Heart right ventricle (tissue), 16 donors: Measurements from ENCODE around the gene GGACT. TPM values are rescaled to one million over a fixed set of nuclear protein-coding genes. Genes with fewer than 3 reads are reported as not detected.

ENCODE experiments used
- ATAC-seq, 8 donors: fragments of 200-7000 bp; cut with Tn5 transposase; one replicate each; pipeline ENCODE4 v1.9.1; 2020; ENCODE audit warnings: mild to moderate bottlenecking in 8 of 8, moderate library complexity in 8 of 8, moderate number of reproducible peaks in 1 of 8
- DNase-seq, 2 donors: peaks; one replicate each; pipeline ENCODE4 v3.0.0-alpha.2; 2020
- H3K27ac ChIP-seq, 10 donors: fragments of 200-600 bp; sonication (generic) in 2 of 10; one replicate each; pipeline versions ENCODE4 v1.5.0 to v1.8.0; 2020 to 2022; ENCODE audit warnings: mild to moderate bottlenecking in 3 of 10
- H3K27me3 ChIP-seq, 7 donors: fragments of 200-600 bp; one replicate each; pipeline ENCODE4 v1.8.0; 2021 to 2022; ENCODE audit warnings: mild to moderate bottlenecking in 2 of 7
- H3K36me3 ChIP-seq, 9 donors: fragments of 200-600 bp; sonication (generic) in 1 of 9; one replicate each; pipeline versions ENCODE4 v1.5.0 to v1.8.0; 2020 to 2022; ENCODE audit warnings: mild to moderate bottlenecking in 2 of 9
- H3K4me1 ChIP-seq, 9 donors: fragments of 200-600 bp; sonication (generic) in 1 of 9; one replicate each; pipeline versions ENCODE4 v1.5.0 to v1.8.0; 2020 to 2022; ENCODE audit warnings: mild to moderate bottlenecking in 4 of 9
- H3K4me3 ChIP-seq, 10 donors: fragments of 200-600 bp; sonication (generic) in 2 of 10; one replicate each; pipeline versions ENCODE4 v1.5.0 to v1.8.0; 2020 to 2022; ENCODE audit warnings: mild to moderate bottlenecking in 7 of 10, moderate library complexity in 2 of 10
- H3K9me3 ChIP-seq, 11 donors: fragments of 200-600 bp in 10 of 11; sonication (generic) in 2 of 11; one replicate each; pipeline versions ENCODE4 v1.5.0 to v1.8.0; 2013 to 2022; ENCODE audit warnings: mild to moderate bottlenecking in 2 of 11, control low read depth in 1 of 11, moderate library complexity in 1 of 11
- WGBS, 2 donors: extraction: QIAGEN DNeasy Blood & Tissue Kit; methylation state at CpG; one replicate each; pipeline ENCODE4 v1.1.7; 2013; ENCODE audit warnings: inconsistent platforms in 1 of 2; 5-methylcytosine and 5-hydroxymethylcytosine counted together
- intact Hi-C, 10 donors: fragments of 100-400 bp; cut with DNase I; formaldehyde crosslinking; loops; one replicate each; pipeline versions ENCODE4 v1.11.1 to v1.14.2; 2022
- polyA plus RNA-seq, 2 donors: library from polyadenylated mRNA; stranded (reverse); fragments of 200-250 nt; gene quantifications; one replicate each; pipeline ENCODE4 v1.2.3, GENCODE V29; 2013
- total RNA-seq, 10 donors: library from RNA; stranded (reverse); fragmentation: NEBNext Ultra II Directional in 3 of 10; extraction: Animal tissue kit (Norgen Biotek cat#: 25700) in 3 of 10; gene quantifications; one replicate each; pipeline versions ENCODE4 v1.2.1 to v1.2.4, GENCODE V29; 2021 to 2023
- TF ChIP-seq, protein P1 (sequence below), 9 donors: fragments of 200-600 bp; sonication (generic) in 2 of 9; IDR thresholded peaks; one replicate each; pipeline versions ENCODE4 v1.5.0 to v1.8.0; 2021 to 2022; ENCODE audit warnings: antibody characterized with exemption in 9 of 9, mild to moderate bottlenecking in 5 of 9, moderate library complexity in 1 of 9
- donor health status: Arrhythmogenic right ventricular cardiomyopathy.
- donor health status: ischemic (EF 13 %, LVEDD 7.1; RV severe dilation, severe dysfunction).
- donor health status: healthy with polysubstance abuse.
- donor health status: DM: no; HTN: yes; CAD: no.
- donor health status: DM: no; HTN: no; CAD: no.
- donor health status: ischemic (EF 25% LVEDD 6.9; RV normal size, moderate dysfunction).
- donor health status: ischemic (EF 25% LVEDD 5.7; RV mildly dilated, moderate dysfunction).
- donor health status: healthy.
- donor health status: DM: yes; HTN: yes; CAD: no.
- donor health status: Ischemic cardiomyopathy.
- donor health status: ischemic (EF 35%, LVEDD 5.7; RV mildly dilated, moderate dysfunction).
- donor health status: nonischemic (EF 11% LVEDD 7.7; RV severe dilation, severe dysfunction).
- donor health status: DM: yes; HTN: yes; CAD: no.
- donor health status: PGD.
- donor health status: ischemic (EF 29% LVEDD 5.4; RV normal size, mild dysfunction).
- donor health status: nonischemic (EF 23%, LVEDD 6.1; RV moderate dilation, normal function).

Gene GGACT
- total and polyA plus RNA-seq, 12 donors, result 0.51 to 3.5 (median 1.6) TPM

DNA sequence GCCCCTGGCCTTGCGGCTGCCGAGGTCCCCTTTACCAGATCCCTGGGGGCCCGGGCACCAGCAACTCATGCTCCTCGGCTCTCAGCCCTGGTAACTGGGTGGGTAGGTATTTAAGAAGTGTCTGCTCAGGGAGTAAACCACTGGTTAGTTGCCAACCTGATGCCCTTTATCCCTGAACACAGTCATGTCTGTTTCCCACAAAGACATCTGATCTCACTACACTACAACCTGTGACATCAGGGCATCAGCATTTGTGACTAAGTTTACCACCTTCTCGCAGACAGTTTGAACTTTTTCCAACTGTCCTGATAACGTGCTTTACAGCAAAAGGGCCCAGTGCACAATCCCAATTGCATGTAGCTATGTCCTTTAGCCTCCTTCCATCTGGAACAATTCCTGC, 22.0 kb downstream of the GGACT start:
- no peaks in the 10 kb centered on the region for H3K4me1 ChIP-seq
- ATAC-seq, result no peak

DNA sequence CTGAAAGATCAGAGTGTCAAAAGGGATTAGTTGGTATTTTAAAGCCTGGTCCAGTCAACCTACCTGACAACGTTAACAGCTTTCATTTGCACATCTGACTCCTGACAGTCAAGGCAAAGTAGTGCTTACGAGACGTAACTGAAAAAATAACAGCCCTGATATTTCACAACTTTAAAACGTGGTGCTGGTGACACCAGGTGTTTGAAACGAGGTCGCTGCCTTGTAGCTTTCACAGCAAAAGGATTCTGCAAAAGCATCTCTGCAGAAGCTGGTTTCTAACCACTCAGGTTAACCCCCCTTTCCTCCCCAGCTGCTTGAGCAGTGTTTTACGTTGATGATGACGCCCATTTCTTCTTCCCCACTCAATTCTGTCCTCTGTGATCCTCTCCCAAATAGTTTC, 23.3 kb downstream of the GGACT start:
- Histone ChIP-seq H3K9me3 (peaks cover 0 to 9% (median 0%) of the 10 kb centered on the region in 11 donors), H3K4me3 (no peak overlapping the region), H3K27me3 (no peaks in the 10 kb centered on the region), H3K4me1 (no peaks in the 10 kb centered on the region), H3K27ac (no peak overlapping the region), H3K36me3 (no peaks in the 10 kb centered on the region)
- DNase-seq (no peak), ATAC-seq (no peak)
- intact Hi-C loops, result no loop called here
- 67 to 68% methylated on average over 8 of the region's 8 CpGs for WGBS, 2 donors
- TF ChIP-seq, protein P1, sequence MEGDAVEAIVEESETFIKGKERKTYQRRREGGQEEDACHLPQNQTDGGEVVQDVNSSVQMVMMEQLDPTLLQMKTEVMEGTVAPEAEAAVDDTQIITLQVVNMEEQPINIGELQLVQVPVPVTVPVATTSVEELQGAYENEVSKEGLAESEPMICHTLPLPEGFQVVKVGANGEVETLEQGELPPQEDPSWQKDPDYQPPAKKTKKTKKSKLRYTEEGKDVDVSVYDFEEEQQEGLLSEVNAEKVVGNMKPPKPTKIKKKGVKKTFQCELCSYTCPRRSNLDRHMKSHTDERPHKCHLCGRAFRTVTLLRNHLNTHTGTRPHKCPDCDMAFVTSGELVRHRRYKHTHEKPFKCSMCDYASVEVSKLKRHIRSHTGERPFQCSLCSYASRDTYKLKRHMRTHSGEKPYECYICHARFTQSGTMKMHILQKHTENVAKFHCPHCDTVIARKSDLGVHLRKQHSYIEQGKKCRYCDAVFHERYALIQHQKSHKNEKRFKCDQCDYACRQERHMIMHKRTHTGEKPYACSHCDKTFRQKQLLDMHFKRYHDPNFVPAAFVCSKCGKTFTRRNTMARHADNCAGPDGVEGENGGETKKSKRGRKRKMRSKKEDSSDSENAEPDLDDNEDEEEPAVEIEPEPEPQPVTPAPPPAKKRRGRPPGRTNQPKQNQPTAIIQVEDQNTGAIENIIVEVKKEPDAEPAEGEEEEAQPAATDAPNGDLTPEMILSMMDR (IDR thresholded peaks at IDR 0.05), result no peak

More for the DNA sequence above, 22.0 kb downstream of the GGACT start:
- peaks cover 0 to 9% (median 0%) of the 10 kb centered on the region in 11 donors for H3K9me3 ChIP-seq
- H3K27me3 ChIP-seq, result no peaks in the 10 kb centered on the region
- no peaks in the 10 kb centered on the region for H3K36me3 ChIP-seq
- no peak overlapping the region for H3K4me3 ChIP-seq
- H3K27ac ChIP-seq, result no peak overlapping the region
- 82 to 87% methylated on average over 6 of the region's 6 CpGs for WGBS, 2 donors
- intact Hi-C loops, result no loop called here
- DNase-seq, result no peak
- TF ChIP-seq, protein P1 (IDR thresholded peaks at IDR 0.05), result no peak

DNA sequence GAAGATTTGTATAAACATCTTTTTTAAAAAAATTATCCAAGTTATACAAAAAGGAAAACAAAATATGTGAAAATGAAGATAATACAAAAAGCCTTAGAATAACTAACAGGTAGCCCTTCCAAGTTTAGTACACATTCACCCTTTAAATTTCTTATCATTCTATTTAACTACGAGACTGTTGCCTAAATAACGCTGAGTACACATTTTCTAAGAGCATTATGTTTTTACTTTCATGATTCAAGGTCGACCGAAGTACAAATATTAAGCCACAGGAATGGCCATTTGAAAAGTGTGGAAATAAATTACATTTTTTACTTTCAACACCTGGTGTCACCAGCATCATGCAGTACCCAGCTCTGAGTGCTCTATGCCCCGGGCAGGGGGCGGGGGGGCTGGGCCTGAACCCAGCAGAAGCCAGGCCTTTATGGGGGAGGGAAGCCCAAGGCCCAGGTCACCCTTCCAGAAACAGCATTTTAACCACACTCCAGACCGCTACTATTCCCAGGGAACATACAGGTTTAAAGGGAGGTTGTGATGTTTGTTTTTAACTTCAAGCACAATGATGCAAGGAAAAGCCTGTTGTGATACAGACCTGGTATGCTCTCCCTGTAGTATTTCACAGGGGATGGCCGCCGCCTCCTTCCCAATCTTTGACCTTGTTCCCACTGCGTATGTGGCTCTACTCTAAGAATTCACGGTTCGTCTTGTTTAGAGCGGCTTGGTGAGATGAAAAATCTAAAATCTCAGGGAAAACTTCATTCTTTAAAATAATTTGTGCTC, 24.0 kb downstream of the GGACT start:
- Histone ChIP-seq H3K27me3 (no peaks in the 10 kb centered on the region), H3K9me3 (peaks cover 0 to 9% (median 0%) of the 10 kb centered on the region in 11 donors), H3K4me1 (no peaks in the 10 kb centered on the region), H3K27ac (no peak overlapping the region), H3K4me3 (no peak overlapping the region), H3K36me3 (no peaks in the 10 kb centered on the region)
- intact Hi-C loops, result no loop called here
- WGBS, 2 donors, result 83 to 84% methylated on average over 13 of the region's 13 CpGs
- ATAC-seq (no peak), DNase-seq (no peak)
- TF ChIP-seq, protein P1 (IDR thresholded peaks at IDR 0.05), result no peak

DNA sequence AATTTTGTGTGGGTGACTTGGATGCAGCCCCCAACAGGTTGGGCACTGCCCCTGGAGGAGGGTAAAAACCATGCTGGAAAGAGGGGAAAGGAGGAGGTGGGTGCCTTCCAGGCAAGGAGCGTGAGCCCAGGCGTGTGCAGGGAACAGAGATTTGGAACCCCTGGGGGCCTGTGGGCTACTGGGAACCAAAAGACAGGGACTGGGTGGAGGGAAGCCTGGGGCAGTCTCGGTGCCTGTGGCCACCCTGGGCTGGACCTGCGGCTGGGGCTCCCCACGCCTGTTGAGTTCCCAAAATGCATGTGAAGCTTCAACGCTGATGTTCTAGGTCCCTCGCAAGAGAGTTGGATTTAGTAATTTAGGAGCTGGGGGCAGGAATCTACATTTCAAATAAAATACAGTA, 24.8 kb downstream of the GGACT start:
- ATAC-seq, result no peak
- DNase-seq, result no peak
- no peaks in the 10 kb centered on the region for H3K36me3 ChIP-seq

More for the DNA sequence above, 24.8 kb downstream of the GGACT start:
- TF ChIP-seq, protein P1 (IDR thresholded peaks at IDR 0.05), result no peak
- intact Hi-C loops, result no loop called here
- H3K4me3 ChIP-seq, result no peak overlapping the region
- H3K9me3 ChIP-seq, result peaks cover 0 to 9% (median 0%) of the 10 kb centered on the region in 11 donors
- 93 to 96% methylated on average over 7 of the region's 7 CpGs for WGBS, 2 donors
- H3K27me3 ChIP-seq, result no peaks in the 10 kb centered on the region
- no peaks in the 10 kb centered on the region for H3K4me1 ChIP-seq
- no peak overlapping the region for H3K27ac ChIP-seq
